SW 1271 (cell line): ENCODE measurements around the gene ZC3H7A.
A peak's percentile ranks its signal among the peaks of the same experiment; 100 is the strongest.

Source experiments
- DNase-seq, 2 experiments: peaks; one replicate each; lab custom pipeline; 2025; lab: John Stamatoyannopoulos, UW

ZC3H7A gene

GRCh38 chr16:11774065-11774626 lies 22.9 kb downstream of the ZC3H7A start:
- no peak for DNase-seq

- no peak for DNase-seq
These were observed 28.2 kb downstream of the ZC3H7A start for GRCh38 chr16:11768849-11769248.

GRCh38 chr16:11762431-11762830 lies 34.6 kb downstream of the ZC3H7A start:
- no peak for DNase-seq

- DNase-seq: no peak
These were observed 37.1 kb downstream of the ZC3H7A start for GRCh38 chr16:11759997-11760396.

GRCh38 chr16:11759163-11759834 lies 37.8 kb downstream of the ZC3H7A start:
- no peak for DNase-seq

- no peak for DNase-seq
These were observed 39.1 kb downstream of the ZC3H7A start for GRCh38 chr16:11757671-11758545.

- no peak for DNase-seq
These were observed 40.8 kb downstream of the ZC3H7A start for GRCh38 chr16:11756248-11756647.

GRCh38 chr16:11755022-11755760 lies 41.9 kb downstream of the ZC3H7A start:
- DNase-seq: no peak

GRCh38 chr16:11752856-11753255 lies 44.2 kb downstream of the ZC3H7A start:
- no peak for DNase-seq

- no peak for DNase-seq
These were observed 47.0 kb downstream of the ZC3H7A start for GRCh38 chr16:11750056-11750455.

- DNase-seq: no peak
These were observed 48.4 kb downstream of the ZC3H7A start for GRCh38 chr16:11748404-11749254.

GRCh38 chr16:11747949-11748403 lies 49.1 kb downstream of the ZC3H7A start:
- no peak for DNase-seq

GRCh38 chr16:11744075-11744470 lies 53.0 kb downstream of the ZC3H7A start:
- no peak for DNase-seq

GRCh38 chr16:11743308-11744074 lies 53.6 kb downstream of the ZC3H7A start:
- DNase-seq: peak in 1 of 2 experiments; percentile 39

- DNase-seq: peak; percentile 80 to 90
These were observed 54.3 kb downstream of the ZC3H7A start, which contains the start of gene TXNDC11 for GRCh38 chr16:11742536-11743307. TXNDC11 (minus strand) TSS chr16:11742857; CDS start chr16:11742730, 127 bp downstream.

GRCh38 chr16:11742093-11742535 lies 54.9 kb downstream of the ZC3H7A start:
- DNase-seq: no peak

- no peak for DNase-seq
These were observed 56.5 kb downstream of the ZC3H7A start for GRCh38 chr16:11740567-11740966.

- no peak for DNase-seq
These were observed 58.1 kb downstream of the ZC3H7A start for GRCh38 chr16:11738742-11739544.

GRCh38 chr16:11737713-11738112 lies 59.3 kb downstream of the ZC3H7A start:
- no peak for DNase-seq
